Bronchial epithelial cell (primary cell): ENCODE data around the gene FCHSD1. TPM values are rescaled to one million over a fixed set of nuclear protein-coding genes. Genes with fewer than 3 reads are reported as not detected.
"Not testable (repeated sequence)": the region's sequence is repeated elsewhere in the genome, so short reads cannot be mapped to it uniquely, and the experiment has no call there.

Source experiments
- DNase-seq: peaks from one replicate; pipeline ENCODE4 v3.0.0-alpha.2; 2010; ENCODE audit warnings: low read depth
- FAIRE-seq: peaks from 2 replicates; lab custom pipeline; 2011; peaks lifted over from hg19 to GRCh38; lab: Jason Lieb, UNC
- H3K27me3 ChIP-seq: 2 replicates; pipeline ENCODE4 v1.5.1; 2011; ENCODE audit warnings: low read length; ENCODE audit not compliant: control insufficient read depth, insufficient read depth
- H3K36me3 ChIP-seq: 2 replicates; pipeline ENCODE4 v1.5.1; 2011; ENCODE audit warnings: low read length; ENCODE audit not compliant: control insufficient read depth, insufficient read depth
- H3K4me3 ChIP-seq: 2 replicates; pipeline ENCODE4 v1.5.1; 2011; ENCODE audit warnings: mild to moderate bottlenecking, low read depth, low read length, control low read depth
- CTCF ChIP-seq: IDR thresholded peaks from 2 replicates; pipeline ENCODE4 v1.5.1; 2011; ENCODE audit warnings: mild to moderate bottlenecking, moderate library complexity, low read length, control low read depth, inconsistent platforms; ENCODE audit not compliant: insufficient read depth, severe bottlenecking
- total RNA-seq: library from RNA; depleted of rRNA; stranded (reverse); fragments of >200 nt; gene quantifications from 2 replicates; pipeline ENCODE4 v1.2.1, GENCODE V29; 2014

FCHSD1 gene
- total RNA-seq, 1 donor from 2014 or later: 14.2 TPM

GRCh38 chr5:141611289-141611688 is 39.9 kb downstream of the FCHSD1 start:
- H3K27me3 ChIP-seq: no peaks in the 10 kb centered on the region
- H3K4me3 ChIP-seq: no peak overlapping the region
- no peak for TF ChIP-seq CTCF
- H3K36me3 ChIP-seq: peaks cover 1% of the 10 kb centered on the region
- no peak for FAIRE-seq
- no peak for DNase-seq

- not testable (repeated sequence) for H3K27me3 ChIP-seq, H3K36me3 ChIP-seq, DNase-seq, H3K4me3 ChIP-seq, FAIRE-seq
Observed at GRCh38 chr5:141609921-141610320, 41.3 kb downstream of the FCHSD1 start.

GRCh38 chr5:141609044-141609443 is 42.2 kb downstream of the FCHSD1 start:
- Histone ChIP-seq H3K36me3 (peaks cover 1% of the 10 kb centered on the region), H3K4me3 (no peak overlapping the region), H3K27me3 (no peaks in the 10 kb centered on the region)
- FAIRE-seq (no peak), DNase-seq (no peak)
- no peak for TF ChIP-seq CTCF

GRCh38 chr5:141608557-141608956 is 42.7 kb downstream of the FCHSD1 start:
- no peak for TF ChIP-seq CTCF
- peaks cover 1% of the 10 kb centered on the region for H3K36me3 ChIP-seq
- H3K4me3 ChIP-seq: no peak overlapping the region
- no peaks in the 10 kb centered on the region for H3K27me3 ChIP-seq
- FAIRE-seq: no peak
- DNase-seq: no peak

GRCh38 chr5:141608046-141608445 is 43.2 kb downstream of the FCHSD1 start:
- FAIRE-seq (no peak), DNase-seq (no peak)
- TF ChIP-seq CTCF: no peak

GRCh38 chr5:141605523-141606277 is 45.5 kb downstream of the FCHSD1 start:
- no peaks in the 10 kb centered on the region for H3K36me3 ChIP-seq
- no peak overlapping the region for H3K4me3 ChIP-seq
- TF ChIP-seq CTCF: no peak
- no peaks in the 10 kb centered on the region for H3K27me3 ChIP-seq
- FAIRE-seq: no peak
- no peak for DNase-seq

More at GRCh38 chr5:141608046-141608445, 43.2 kb downstream of the FCHSD1 start:
- Histone ChIP-seq H3K36me3 (peaks cover 1% of the 10 kb centered on the region), H3K4me3 (no peak overlapping the region), H3K27me3 (no peaks in the 10 kb centered on the region)
